ENCODE measurements around the gene KCNF1. TPM values are rescaled to one million over a fixed set of nuclear protein-coding genes. Genes with fewer than 3 reads are reported as not detected.

KCNF1 gene
- total RNA-seq, 1 experiment from 2014 or later, result 0.52 TPM

- H3K79me2 ChIP-seq (ENCODE audit: insufficient read depth, low read length), result no peaks in the 10 kb centered on the region
- no peak overlapping the region for H3K4me2 ChIP-seq (ENCODE audit: low read length)
- H2AFZ ChIP-seq (ENCODE audit: low read depth, low read length, poor library complexity, severe bottlenecking), result no peak overlapping the region
- TF ChIP-seq REST (IDR thresholded peaks at IDR 0.05; ENCODE audit: low read depth) (no peak), CTCF (IDR thresholded peaks at IDR 0.05 in 2 of 3, conservative IDR thresholded peaks at IDR 0.05 in 1 of 3; ENCODE audit: borderline replicate concordance in 1 of 3, insufficient read depth in 1 of 3, low read depth in 2 of 3, low read length in 2 of 3) (no peak), ZNF274 (IDR thresholded peaks at IDR 0.05; ENCODE audit: low read depth, low read length) (no peak), POLR2A (IDR thresholded peaks at IDR 0.05; ENCODE audit: borderline replicate concordance, extremely low read depth, insufficient read depth, insufficient read length) (no peak), RAD21 (IDR thresholded peaks at IDR 0.05; ENCODE audit: low read depth) (no peak), EZH2phosphoT487 (IDR thresholded peaks at IDR 0.05; ENCODE audit: borderline replicate concordance) (no peak), EZH2 (IDR thresholded peaks at IDR 0.05) (no peak), CEBPB (IDR thresholded peaks at IDR 0.05; ENCODE audit: low read depth) (no peak)
- H3K27ac ChIP-seq (ENCODE audit: low read depth, low read length), result no peak overlapping the region
- H3K9me3 ChIP-seq (ENCODE audit: control insufficient read depth in 1 of 2, insufficient read depth in 1 of 2, low read depth in 1 of 2, low read length in 2 of 2), result no peaks in the 10 kb centered on the region
- no peaks in the 10 kb centered on the region for H3K9me2 ChIP-seq (ENCODE audit: insufficient read depth)
- intact Hi-C loops (cut with micrococcal nuclease), result no loop called here
- POLR2A ChIA-PET, result no interaction called here
- BruUV-seq (replicated peaks), result no TSS peak
- no peaks in the 10 kb centered on the region for H3K4me1 ChIP-seq (ENCODE audit: control insufficient read depth in 1 of 2, insufficient read depth in 2 of 2, low read length in 2 of 2)
- DNase-seq (ENCODE audit: low read depth, low spot score), result no peak
- H3K4me3 ChIP-seq (replicated peaks in 1 of 2; ENCODE audit: low read depth in 1 of 2, low read length in 2 of 2), result no peak overlapping the region
- ATAC-seq, result no peak; the same call in 1 of the 2 replicates
- H3K27me3 ChIP-seq (ENCODE audit: insufficient read depth, low read length), result no peaks in the 10 kb centered on the region
- RAD21 ChIA-PET (ENCODE audit: low non-redundant PET in 1 of 2, low total read pairs in 2 of 2, uncharacterized antibody in 2 of 2, unreplicated experiment in 2 of 2), result no interaction called here
- H4K20me1 ChIP-seq (ENCODE audit: insufficient read depth), result no peaks in the 10 kb centered on the region
- CTCF ChIA-PET, result no interaction called here
- H3K36me3 ChIP-seq (ENCODE audit: control insufficient read depth in 1 of 2, insufficient read depth in 2 of 2, low read length in 2 of 2), result no peaks in the 10 kb centered on the region
- H3K9ac ChIP-seq (ENCODE audit: low read length), result no peak overlapping the region
Observed at GRCh38 chr2:10919771-10920621, 8.3 kb downstream of the KCNF1 start.

Measured in HCT116 (cell line).